HL-60 (cell line): ENCODE measurements around the gene RGS6.

Experiments
- DNase-seq, 2 experiments: peaks; one replicate each; pipeline ENCODE4 v3.0.0-alpha.2; 2010 to 2020; ENCODE audit warnings: low read depth in 1 of 2, low spot score in 1 of 2
- H3K27ac ChIP-seq: fragments of 250-450 bp; sonication (Bioruptor Pico); replicated peaks from 2 replicates; pipeline ENCODE4 v1.5.1; 2020; ENCODE audit warnings: mild to moderate bottlenecking, moderate library complexity
- H3K27me3 ChIP-seq: fragments of 250-450 bp; sonication (Bioruptor Pico); 2 replicates; pipeline ENCODE4 v1.5.1; 2021; ENCODE audit warnings: mild to moderate bottlenecking, moderate library complexity; ENCODE audit not compliant: insufficient read depth, poor library complexity, severe bottlenecking
- H3K4me3 ChIP-seq: replicated peaks from 2 replicates; pipeline ENCODE4 v1.5.1; 2011; ENCODE audit warnings: mild to moderate bottlenecking, control low read depth, low read length; ENCODE audit not compliant: insufficient read depth
- GABPA ChIP-seq: IDR thresholded peaks from 2 replicates; pipeline ENCODE4 v1.6.1; 2012; ENCODE audit warnings: low read depth
- POLR2AphosphoS5 ChIP-seq: IDR thresholded peaks from 2 replicates; pipeline ENCODE4 v1.6.1; 2012; ENCODE audit warnings: low read depth
- REST ChIP-seq: IDR thresholded peaks from 2 replicates; pipeline ENCODE4 v1.6.1; 2012; ENCODE audit warnings: low read depth; ENCODE audit not compliant: insufficient replicate concordance
- SPI1 ChIP-seq: IDR thresholded peaks from 2 replicates; pipeline ENCODE4 v1.6.1; 2012; ENCODE audit warnings: low read depth, mild to moderate bottlenecking, borderline replicate concordance
- TF ChIP-seq, protein P1 (sequence below): IDR thresholded peaks from one replicate; pipeline ENCODE4 v1.5.1; 2011; ENCODE audit warnings: low read length, control low read depth, inconsistent platforms; ENCODE audit not compliant: insufficient read depth

Gene RGS6

DNA sequence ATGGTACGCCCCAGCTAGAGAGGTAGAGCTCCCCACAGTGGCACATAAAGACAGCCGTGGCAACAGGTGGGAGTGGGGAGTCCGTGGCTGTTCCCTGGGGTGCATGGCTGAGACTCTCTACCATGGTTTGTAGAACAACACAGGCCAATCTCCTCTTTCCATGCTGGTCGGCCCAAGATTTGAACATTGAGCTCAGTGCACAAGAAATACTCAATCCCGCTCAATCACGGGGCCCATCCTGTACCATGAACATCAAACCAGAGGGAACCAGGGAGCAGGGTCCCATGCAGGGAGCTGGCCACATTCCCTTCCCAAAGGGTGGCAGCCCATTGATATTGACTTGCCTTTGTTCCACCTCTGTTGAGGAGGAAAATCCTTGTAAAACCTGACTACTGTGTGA, 608.6 kb downstream of the RGS6 start:
- Histone ChIP-seq H3K27ac (no peak overlapping the region), H3K4me3 (no peak overlapping the region), H3K27me3 (no peaks in the 10 kb centered on the region)
- DNase-seq: no peak
- TF ChIP-seq REST: no peak
- TF ChIP-seq POLR2AphosphoS5: no peak
- TF ChIP-seq GABPA: no peak
- no peak for TF ChIP-seq SPI1
- TF ChIP-seq, protein P1, sequence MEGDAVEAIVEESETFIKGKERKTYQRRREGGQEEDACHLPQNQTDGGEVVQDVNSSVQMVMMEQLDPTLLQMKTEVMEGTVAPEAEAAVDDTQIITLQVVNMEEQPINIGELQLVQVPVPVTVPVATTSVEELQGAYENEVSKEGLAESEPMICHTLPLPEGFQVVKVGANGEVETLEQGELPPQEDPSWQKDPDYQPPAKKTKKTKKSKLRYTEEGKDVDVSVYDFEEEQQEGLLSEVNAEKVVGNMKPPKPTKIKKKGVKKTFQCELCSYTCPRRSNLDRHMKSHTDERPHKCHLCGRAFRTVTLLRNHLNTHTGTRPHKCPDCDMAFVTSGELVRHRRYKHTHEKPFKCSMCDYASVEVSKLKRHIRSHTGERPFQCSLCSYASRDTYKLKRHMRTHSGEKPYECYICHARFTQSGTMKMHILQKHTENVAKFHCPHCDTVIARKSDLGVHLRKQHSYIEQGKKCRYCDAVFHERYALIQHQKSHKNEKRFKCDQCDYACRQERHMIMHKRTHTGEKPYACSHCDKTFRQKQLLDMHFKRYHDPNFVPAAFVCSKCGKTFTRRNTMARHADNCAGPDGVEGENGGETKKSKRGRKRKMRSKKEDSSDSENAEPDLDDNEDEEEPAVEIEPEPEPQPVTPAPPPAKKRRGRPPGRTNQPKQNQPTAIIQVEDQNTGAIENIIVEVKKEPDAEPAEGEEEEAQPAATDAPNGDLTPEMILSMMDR: no peak

DNA sequence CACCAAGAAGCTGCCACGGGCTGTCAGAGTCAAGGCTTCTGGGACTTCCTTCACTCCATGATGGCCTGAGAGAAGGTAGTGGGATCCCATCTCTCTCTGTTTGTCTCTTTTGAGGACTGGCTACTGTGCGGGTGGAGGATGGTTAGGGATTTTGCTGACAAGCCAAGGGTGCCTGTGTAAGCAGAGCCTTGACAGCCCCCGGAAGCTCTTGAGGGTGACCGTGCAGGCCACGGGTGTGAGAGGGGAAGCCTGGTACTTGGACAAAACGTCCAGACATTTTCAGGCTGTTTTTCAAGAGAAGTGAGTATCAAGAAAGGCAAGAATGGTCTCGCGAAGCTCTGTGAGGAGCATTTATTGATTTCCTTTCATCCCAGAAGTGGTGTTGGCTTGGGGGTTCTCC, 609.3 kb downstream of the RGS6 start:
- Histone ChIP-seq H3K4me3 (no peak overlapping the region), H3K27ac (no peak overlapping the region), H3K27me3 (no peaks in the 10 kb centered on the region)
- TF ChIP-seq GABPA: no peak
- TF ChIP-seq, protein P1: no peak
- no peak for DNase-seq

- DNase-seq: no peak
- Histone ChIP-seq H3K27me3 (no peaks in the 10 kb centered on the region), H3K4me3 (no peak overlapping the region), H3K27ac (no peak overlapping the region)
- no peak for TF ChIP-seq SPI1
- no peak for TF ChIP-seq POLR2AphosphoS5
- no peak for TF ChIP-seq GABPA
- TF ChIP-seq, protein P1: no peak
- TF ChIP-seq REST: no peak
Observed at GRCh38 chr14:72543341-72543740, 611.1 kb downstream of the RGS6 start.

DNA sequence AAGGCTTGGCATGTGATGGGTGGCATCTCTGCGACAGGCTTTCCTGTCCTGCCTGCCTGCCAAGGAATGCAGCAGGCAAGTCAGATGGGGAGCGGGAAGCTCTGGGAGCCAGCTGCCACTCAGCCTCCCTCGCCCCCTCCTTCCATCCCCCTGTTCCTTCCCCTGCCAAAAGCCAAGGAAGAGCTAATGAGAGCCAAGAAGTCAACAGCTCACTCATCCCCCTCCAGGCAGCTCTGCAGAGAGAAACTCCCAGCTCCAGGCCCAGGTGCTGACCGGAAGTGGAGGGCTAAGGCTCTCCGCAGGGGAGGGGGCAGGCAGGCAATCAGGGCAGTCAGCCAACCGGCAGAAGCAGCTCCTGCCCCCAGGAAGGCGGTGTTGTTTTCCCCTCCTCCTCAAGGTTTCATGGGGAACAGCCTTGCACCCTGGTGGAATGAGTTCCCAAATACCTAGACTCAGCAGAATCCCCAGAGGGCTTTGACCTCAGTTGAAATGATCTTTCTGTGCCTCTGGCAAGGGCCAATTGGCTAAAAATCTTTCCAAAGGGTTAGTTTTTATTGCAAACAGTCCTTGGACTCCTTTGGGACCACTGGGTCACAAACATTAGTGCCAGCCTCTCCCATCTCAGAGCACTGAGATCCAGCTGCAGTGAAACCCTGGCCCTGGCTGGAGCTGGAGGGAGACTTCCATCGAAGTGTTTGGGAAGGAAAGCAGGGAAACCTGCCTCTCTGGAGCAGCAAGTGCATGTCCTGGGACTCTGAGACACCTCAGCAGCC, 612.6 kb downstream of the RGS6 start:
- H3K27me3 ChIP-seq: no peaks in the 10 kb centered on the region
- DNase-seq: no peak
- H3K4me3 ChIP-seq: no peak overlapping the region
- TF ChIP-seq POLR2AphosphoS5 (no peak), REST (no peak)
- TF ChIP-seq, protein P1: no peak
- no peak overlapping the region for H3K27ac ChIP-seq
